Muscle of back (tissue), 11 donors: ENCODE data around the gene ITIH5. TPM values are rescaled to one million over a fixed set of nuclear protein-coding genes. Genes with fewer than 3 reads are reported as not detected.

Source experiments
- DNase-seq, 3 donors: peaks; one replicate each; pipeline versions ENCODE4 v3.0.0 to v3.0.0-alpha.2; 2013
- polyA plus RNA-seq, 10 donors: library from polyadenylated mRNA; unstranded; fragments of 120-200 nt; gene quantifications; one replicate each; pipeline ENCODE4 v1.2.1, GENCODE V29; 2013; ENCODE audit not compliant: insufficient read length in 10 of 10

ITIH5 gene
- polyA plus RNA-seq, 10 donors, result 36.9 to 67.2 (median 45.6) TPM

- no peak for DNase-seq
These were observed 31.2 kb downstream of the ITIH5 start for GRCh38 chr10:7635408-7636125.

DNA sequence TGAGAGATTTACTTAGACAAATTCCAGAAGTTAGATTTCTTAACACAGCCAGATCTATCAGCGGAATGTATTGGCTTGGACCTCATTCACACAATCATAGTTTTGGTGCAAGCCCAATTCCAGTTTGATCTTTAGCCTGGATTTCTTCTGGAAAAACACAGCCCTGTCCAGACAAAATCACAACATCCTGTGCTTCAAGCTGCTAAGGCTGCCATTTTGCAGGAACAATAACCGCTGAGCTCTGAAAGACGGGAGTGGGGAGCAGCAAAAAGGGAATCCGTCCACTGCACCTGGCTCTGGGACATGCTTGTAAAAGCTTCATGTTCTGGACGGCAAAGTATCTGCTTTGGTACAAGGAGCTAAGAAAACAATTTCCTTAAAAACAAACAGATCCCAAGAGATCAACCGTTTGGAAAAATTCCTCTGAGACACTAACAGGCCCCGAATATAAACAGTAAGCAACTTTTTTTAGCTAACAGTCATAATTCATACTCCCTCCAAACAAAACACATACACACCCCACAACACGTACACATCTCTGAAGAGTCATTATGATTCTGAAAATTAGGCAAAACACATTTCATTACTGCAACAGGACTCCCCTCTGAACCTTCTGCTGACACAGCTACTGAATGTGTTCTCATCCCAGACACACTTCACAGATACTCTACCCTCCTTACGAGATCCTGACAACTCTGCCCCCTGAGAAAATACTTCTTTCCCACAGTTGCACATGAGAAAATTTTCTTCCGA lies 32.4 kb downstream of the ITIH5 start:
- peak; percentile 40 to 88 (median 64) for DNase-seq

GRCh38 chr10:7626283-7626682 lies 40.5 kb downstream of the ITIH5 start:
- no peak for DNase-seq

DNA sequence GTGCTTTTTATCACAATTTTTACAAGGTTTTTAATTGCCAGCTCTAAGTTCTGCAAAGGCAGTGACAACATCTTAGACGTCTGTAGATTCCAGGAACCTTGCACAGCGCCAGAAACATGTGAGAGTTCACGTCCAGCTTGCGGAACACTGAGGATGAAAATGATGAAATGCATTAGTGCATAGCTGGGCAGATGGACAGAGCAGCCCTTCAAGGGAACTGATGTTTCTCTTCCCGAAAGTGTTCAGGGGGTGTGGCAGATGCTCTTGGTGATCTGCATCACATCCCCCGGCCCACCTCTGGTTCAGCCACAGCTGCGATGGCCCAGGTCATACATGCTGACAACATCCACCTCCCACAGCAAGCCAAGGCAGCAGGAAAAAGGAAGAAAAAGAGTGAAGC lies 40.9 kb downstream of the ITIH5 start:
- peak in 2 of 3 donors; percentile 50 to 54 for DNase-seq

DNA sequence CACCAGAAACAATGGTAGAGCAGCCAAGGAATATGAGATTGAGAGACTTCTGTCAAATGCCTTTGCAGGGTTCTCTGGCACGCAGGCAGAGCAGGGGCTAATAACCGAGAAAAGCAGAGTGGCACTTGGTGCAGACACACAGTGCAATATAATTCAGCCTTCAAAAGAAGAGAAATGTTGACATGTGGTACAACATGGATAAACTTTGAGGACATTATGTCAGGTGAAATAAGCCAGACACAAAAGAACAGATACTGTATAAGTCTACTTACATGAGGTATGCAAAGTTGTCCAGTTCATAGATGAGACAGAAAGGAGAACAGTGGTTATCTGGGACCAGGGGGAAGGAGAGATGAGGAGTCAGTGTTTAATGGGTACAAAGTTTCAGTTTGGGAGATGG lies 41.8 kb downstream of the ITIH5 start:
- no peak for DNase-seq

- peak in 2 of 3 donors; percentile 27 to 55 for DNase-seq
These were observed 43.8 kb downstream of the ITIH5 start for GRCh38 chr10:7622969-7623368.

- DNase-seq, result no peak
These were observed 48.3 kb downstream of the ITIH5 start for GRCh38 chr10:7618461-7618860.

GRCh38 chr10:7611909-7612308 lies 54.9 kb downstream of the ITIH5 start:
- DNase-seq, result no peak

DNA sequence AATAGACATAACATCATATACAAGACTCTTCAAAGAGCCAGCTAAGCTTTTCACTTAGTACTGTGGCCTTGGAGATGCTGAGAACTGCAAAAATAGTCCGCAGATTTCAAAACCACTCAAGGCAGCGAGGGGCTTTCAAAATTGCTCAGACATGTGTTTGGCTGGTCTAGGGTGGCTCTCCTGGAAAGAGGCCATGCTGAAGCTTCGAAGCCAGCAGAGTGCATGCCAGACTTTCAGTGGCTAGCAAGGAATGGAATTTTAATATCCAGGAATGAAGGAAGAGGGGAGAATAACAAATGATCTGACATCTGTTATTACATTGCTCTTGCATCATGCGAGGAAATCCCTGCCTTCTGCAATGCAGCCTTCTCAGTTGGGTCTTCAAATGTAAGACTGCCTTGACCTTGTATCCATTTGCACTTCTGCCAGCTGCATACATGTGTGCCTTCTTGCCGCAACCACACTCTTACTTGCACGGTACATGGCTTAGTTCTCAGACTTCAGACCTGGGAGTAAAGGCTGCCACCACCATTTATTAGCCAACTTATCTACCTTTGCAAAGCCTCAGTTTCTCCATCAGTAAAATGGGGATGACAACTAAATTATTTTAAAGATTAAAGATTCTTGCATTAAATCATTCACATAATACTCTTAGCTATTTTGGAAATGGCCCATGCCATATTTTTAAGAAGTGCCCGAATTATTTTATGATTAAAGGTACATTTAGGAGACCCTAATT lies 55.9 kb downstream of the ITIH5 start:
- peak; percentile 82 to 91 (median 91) for DNase-seq

- peak in 1 of 3 donors; percentile 51 for DNase-seq
These were observed 56.7 kb downstream of the ITIH5 start for GRCh38 chr10:7610026-7610425.

GRCh38 chr10:7609556-7609955 lies 57.2 kb downstream of the ITIH5 start:
- DNase-seq, result peak in 1 of 3 donors; percentile 67

- DNase-seq, result no peak
These were observed 58.8 kb downstream of the ITIH5 start for GRCh38 chr10:7608001-7608400.

DNA sequence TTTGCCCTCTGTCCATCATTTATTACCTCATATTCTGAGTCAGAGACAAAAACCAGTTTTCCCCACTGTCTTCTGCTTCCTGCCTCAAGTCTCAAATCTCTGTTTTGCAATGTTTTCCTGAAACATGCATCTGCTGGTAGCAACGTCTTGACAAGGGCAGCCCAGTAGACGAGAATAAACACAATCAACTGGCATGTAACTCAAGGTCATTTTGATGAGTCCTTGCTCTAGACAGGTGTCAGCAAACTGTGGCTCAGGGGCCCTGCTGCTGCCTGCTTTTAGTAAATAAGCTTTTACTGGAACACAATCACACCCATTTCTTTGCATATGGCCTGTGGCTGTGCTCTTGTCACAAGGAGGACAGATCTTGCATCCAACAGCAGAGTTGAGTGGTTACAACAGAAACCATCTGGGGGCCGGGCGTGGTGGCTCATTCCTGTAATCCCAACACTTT lies 59.8 kb downstream of the ITIH5 start:
- DNase-seq, result no peak

DNA sequence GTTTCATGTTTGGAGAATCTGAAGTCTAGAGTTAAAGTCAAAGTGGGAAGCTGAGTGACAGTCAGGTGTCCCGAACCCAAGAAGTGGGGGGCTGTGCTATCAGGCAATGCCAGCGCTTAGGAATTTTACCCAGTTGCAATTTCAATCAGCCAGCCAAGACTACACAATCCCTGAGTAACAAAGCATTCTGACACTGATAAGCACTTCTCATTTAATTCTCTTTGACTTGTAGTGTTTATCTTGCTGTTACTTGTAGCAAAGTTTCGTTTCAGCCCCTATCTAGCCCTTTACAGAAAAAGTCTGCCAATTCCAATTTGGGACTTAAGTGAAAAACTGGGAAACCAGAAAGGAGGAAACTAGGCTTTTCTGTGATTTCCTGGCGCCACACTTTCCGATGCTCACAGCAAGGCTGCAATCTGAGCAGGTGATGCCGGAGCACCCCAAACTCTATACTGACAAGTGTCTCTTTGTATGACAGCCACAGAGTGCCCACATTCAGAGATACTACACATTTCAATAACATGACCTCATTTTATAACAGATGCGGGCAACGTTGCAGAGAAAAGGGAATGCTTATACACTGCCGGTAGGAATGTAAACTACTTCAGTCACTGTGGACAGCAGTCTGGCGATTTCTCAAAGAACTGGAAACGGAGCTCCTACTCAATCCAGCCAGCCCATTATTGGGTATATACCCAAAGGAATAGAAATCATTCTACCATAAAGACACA lies 61.0 kb downstream of the ITIH5 start:
- peak in 1 of 3 donors; percentile 55 for DNase-seq

DNA sequence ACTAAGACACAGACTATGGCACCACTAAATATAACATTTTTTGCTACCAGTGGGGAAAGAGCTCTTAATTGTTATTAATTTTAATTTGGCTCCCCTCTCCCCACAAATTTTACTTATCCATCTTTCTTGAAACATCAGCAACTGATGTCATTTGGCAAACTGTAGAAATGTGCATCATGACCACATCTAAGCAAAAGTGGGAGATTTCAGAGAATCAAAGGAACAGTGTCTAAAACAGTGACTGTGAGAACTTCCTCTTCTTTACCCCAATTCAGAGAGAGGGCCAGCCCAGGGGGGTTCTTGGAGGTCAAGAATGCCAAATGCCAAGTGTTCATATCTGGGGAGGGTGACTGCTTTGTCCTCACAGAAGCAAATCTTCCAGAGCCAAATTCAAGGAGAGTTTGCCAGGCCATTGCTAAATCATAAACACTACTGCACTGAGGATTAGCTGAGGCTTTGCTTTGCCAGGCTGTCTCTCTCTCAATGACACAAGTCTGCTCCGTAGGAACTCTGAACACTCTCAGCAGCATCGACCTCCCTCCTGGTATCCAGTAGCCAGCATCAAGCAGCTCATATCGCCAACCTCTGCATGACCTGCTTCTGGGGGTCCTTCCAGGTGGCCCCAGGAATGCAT lies 65.6 kb downstream of the ITIH5 start:
- DNase-seq, result no peak

- no peak for DNase-seq
These were observed 68.0 kb downstream of the ITIH5 start for GRCh38 chr10:7598771-7599170.

DNA sequence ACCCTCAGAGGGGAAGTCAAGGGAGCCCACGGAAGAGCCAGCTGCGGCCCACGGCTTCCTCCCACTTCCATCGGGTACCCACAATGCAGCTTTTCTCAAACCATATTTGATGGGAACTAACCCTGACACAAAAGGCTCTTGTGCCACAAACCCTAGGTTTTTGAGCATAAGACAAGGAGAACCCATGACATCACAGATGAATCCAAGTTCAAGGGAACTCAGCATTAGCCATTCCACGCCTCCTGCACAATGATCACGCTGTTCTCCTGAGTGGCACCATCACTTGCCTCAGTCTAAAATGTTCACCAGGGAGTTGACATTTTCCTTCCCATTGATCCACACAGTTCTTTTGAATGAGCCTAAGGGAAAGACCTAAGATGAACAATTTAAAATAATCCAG lies 70.4 kb downstream of the ITIH5 start:
- DNase-seq, result no peak

GRCh38 chr10:7593905-7594304 lies 72.9 kb downstream of the ITIH5 start:
- DNase-seq, result no peak

DNA sequence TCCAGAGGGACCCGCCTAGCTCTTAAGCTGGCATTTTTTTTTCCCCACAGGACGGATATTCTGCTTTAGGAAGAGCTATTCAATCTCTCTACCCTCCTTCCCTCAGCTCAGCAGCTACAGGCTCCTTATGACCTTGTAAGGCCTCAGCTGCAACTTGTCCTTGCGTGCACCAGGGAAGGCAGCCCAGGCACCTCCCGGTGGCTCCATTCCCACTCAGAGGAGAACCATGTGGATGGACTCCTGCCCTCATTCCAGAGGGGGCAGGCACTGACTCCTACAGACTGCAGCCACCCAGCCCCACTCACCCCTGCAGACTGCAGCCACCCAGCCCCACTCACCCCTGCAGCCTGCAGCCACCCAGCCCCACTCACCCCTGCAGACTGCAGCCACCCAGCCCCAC lies 73.7 kb downstream of the ITIH5 start:
- no peak for DNase-seq

- DNase-seq, result no peak
These were observed 74.1 kb downstream of the ITIH5 start for GRCh38 chr10:7592627-7593026.

GRCh38 chr10:7590271-7590670 lies 76.5 kb downstream of the ITIH5 start:
- no peak for DNase-seq
